Body of pancreas (tissue), 4 donors: ENCODE data around the gene C1QTNF5.

ENCODE experiments used
- CTCF ChIP-seq, 7 experiments: fragments of 450-650 bp in 4 of 7; fragments of 200-600 bp in 3 of 7; sonication (generic) in 3 of 7; IDR thresholded peaks; one replicate each; pipeline ENCODE4 v1.5.1; 2016 to 2019; ENCODE audit warnings: antibody characterized with exemption in 7 of 7
- POLR2A ChIP-seq, 3 donors: fragments of 450-650 bp; IDR thresholded peaks; one replicate each; pipeline ENCODE4 v1.6.1; 2016; ENCODE audit warnings: antibody characterized with exemption in 3 of 3, mild to moderate bottlenecking in 2 of 3

GRCh38 chr11:119295178-119295577 is 45.5 kb downstream of the C1QTNF5 start:
- TF ChIP-seq CTCF (IDR thresholded peaks at IDR 0.05) (no peak), POLR2A (IDR thresholded peaks at IDR 0.05) (no peak)
